HFF-Myc (cell line): ENCODE measurements around the gene COL26A1.

Source experiments
- DNase-seq: peaks from one replicate; pipeline ENCODE4 v3.0.0-alpha.2; 2011; ENCODE audit warnings: low read depth; ENCODE audit errors: extremely low read depth
- H3K4me3 ChIP-seq: replicated peaks from 2 replicates; pipeline ENCODE4 v1.5.1; 2011; ENCODE audit warnings: low read depth, mild to moderate bottlenecking, control low read depth, low read length
- CTCF ChIP-seq: IDR thresholded peaks from 2 replicates; pipeline ENCODE4 v1.5.1; 2012; ENCODE audit warnings: mild to moderate bottlenecking, low read depth, low read length, control low read depth; ENCODE audit errors: missing control alignments

The COL26A1 gene

GRCh38 chr7:101412976-101413375 lies 50.3 kb downstream of the COL26A1 start:
- no peak for TF ChIP-seq CTCF
- DNase-seq: no peak
- no peak overlapping the region for H3K4me3 ChIP-seq

GRCh38 chr7:101418694-101419093 lies 56.0 kb downstream of the COL26A1 start:
- DNase-seq: no peak
- no peak for TF ChIP-seq CTCF
- no peak overlapping the region for H3K4me3 ChIP-seq

- no peak for DNase-seq
- no peak overlapping the region for H3K4me3 ChIP-seq
- no peak for TF ChIP-seq CTCF
Observed at GRCh38 chr7:101419831-101420230, 57.2 kb downstream of the COL26A1 start.

GRCh38 chr7:101420436-101420835 lies 57.8 kb downstream of the COL26A1 start:
- DNase-seq: no peak
- no peak for TF ChIP-seq CTCF
- H3K4me3 ChIP-seq: no peak overlapping the region

GRCh38 chr7:101422356-101423195 lies 59.9 kb downstream of the COL26A1 start:
- no peak overlapping the region for H3K4me3 ChIP-seq

GRCh38 chr7:101426303-101427011 lies 63.8 kb downstream of the COL26A1 start:
- DNase-seq: no peak
- no peak for TF ChIP-seq CTCF
- no peak overlapping the region for H3K4me3 ChIP-seq

More at GRCh38 chr7:101422356-101423195, 59.9 kb downstream of the COL26A1 start:
- TF ChIP-seq CTCF: no peak
- no peak for DNase-seq
